Ishikawa (cell line): ENCODE measurements around the gene ADAP1.

Experiments
- CEBPB ChIP-seq: IDR thresholded peaks from 2 replicates; pipeline ENCODE4 v1.6.1; 2012
- CREB1 ChIP-seq: IDR thresholded peaks from 2 replicates; pipeline ENCODE4 v1.6.1; 2012; ENCODE audit warnings: low read depth
- EGR1 ChIP-seq: IDR thresholded peaks from 2 replicates; pipeline ENCODE4 v1.6.1; 2012
- EP300 ChIP-seq: IDR thresholded peaks from 2 replicates; pipeline ENCODE4 v1.6.1; 2012; ENCODE audit warnings: borderline replicate concordance
- FOXM1 ChIP-seq: IDR thresholded peaks from 2 replicates; pipeline ENCODE4 v1.6.1; 2012; ENCODE audit warnings: low read depth, borderline replicate concordance
- MAX ChIP-seq: IDR thresholded peaks from 2 replicates; pipeline ENCODE4 v1.6.1; 2012
- NFIC ChIP-seq: IDR thresholded peaks from 2 replicates; pipeline ENCODE4 v1.6.1; 2012
- RAD21 ChIP-seq: IDR thresholded peaks from 2 replicates; pipeline ENCODE4 v1.6.1; 2012; ENCODE audit warnings: low read depth
- TAF1 ChIP-seq: IDR thresholded peaks from 2 replicates; pipeline ENCODE4 v1.6.1; 2012; ENCODE audit warnings: low read depth, mild to moderate bottlenecking
- TCF12 ChIP-seq: IDR thresholded peaks from 2 replicates; pipeline ENCODE4 v1.6.1; 2012; ENCODE audit warnings: low read depth
- TEAD4 ChIP-seq: IDR thresholded peaks from 2 replicates; pipeline ENCODE4 v1.6.1; 2012
- YY1 ChIP-seq: IDR thresholded peaks from 2 replicates; pipeline ENCODE4 v1.6.1; 2012; ENCODE audit warnings: low read depth
- ZBTB7A ChIP-seq: IDR thresholded peaks from 2 replicates; pipeline ENCODE4 v1.6.1; 2012; ENCODE audit warnings: low read depth
- TF ChIP-seq, protein P1 (sequence below): IDR thresholded peaks from 2 replicates; pipeline ENCODE4 v1.6.1; 2012
- TF ChIP-seq, protein P2 (sequence below): IDR thresholded peaks from 2 replicates; pipeline ENCODE4 v1.6.1; 2012; ENCODE audit warnings: low read depth, mild to moderate bottlenecking

ADAP1 gene

GRCh38 chr7:865921-866320 is 88.6 kb downstream of the ADAP1 start:
- TF ChIP-seq, protein P1, sequence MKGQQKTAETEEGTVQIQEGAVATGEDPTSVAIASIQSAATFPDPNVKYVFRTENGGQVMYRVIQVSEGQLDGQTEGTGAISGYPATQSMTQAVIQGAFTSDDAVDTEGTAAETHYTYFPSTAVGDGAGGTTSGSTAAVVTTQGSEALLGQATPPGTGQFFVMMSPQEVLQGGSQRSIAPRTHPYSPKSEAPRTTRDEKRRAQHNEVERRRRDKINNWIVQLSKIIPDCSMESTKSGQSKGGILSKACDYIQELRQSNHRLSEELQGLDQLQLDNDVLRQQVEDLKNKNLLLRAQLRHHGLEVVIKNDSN: no peak
- TF ChIP-seq CEBPB: no peak
- no peak for TF ChIP-seq TEAD4
- TF ChIP-seq YY1: no peak
- TF ChIP-seq MAX: no peak
- no peak for TF ChIP-seq TAF1
- no peak for TF ChIP-seq TCF12
- TF ChIP-seq EP300: no peak
- TF ChIP-seq, protein P2, sequence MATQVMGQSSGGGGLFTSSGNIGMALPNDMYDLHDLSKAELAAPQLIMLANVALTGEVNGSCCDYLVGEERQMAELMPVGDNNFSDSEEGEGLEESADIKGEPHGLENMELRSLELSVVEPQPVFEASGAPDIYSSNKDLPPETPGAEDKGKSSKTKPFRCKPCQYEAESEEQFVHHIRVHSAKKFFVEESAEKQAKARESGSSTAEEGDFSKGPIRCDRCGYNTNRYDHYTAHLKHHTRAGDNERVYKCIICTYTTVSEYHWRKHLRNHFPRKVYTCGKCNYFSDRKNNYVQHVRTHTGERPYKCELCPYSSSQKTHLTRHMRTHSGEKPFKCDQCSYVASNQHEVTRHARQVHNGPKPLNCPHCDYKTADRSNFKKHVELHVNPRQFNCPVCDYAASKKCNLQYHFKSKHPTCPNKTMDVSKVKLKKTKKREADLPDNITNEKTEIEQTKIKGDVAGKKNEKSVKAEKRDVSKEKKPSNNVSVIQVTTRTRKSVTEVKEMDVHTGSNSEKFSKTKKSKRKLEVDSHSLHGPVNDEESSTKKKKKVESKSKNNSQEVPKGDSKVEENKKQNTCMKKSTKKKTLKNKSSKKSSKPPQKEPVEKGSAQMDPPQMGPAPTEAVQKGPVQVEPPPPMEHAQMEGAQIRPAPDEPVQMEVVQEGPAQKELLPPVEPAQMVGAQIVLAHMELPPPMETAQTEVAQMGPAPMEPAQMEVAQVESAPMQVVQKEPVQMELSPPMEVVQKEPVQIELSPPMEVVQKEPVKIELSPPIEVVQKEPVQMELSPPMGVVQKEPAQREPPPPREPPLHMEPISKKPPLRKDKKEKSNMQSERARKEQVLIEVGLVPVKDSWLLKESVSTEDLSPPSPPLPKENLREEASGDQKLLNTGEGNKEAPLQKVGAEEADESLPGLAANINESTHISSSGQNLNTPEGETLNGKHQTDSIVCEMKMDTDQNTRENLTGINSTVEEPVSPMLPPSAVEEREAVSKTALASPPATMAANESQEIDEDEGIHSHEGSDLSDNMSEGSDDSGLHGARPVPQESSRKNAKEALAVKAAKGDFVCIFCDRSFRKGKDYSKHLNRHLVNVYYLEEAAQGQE: no peak
- no peak for TF ChIP-seq ZBTB7A
- TF ChIP-seq EGR1: no peak
- no peak for TF ChIP-seq RAD21
- no peak for TF ChIP-seq CREB1
- TF ChIP-seq NFIC: no peak
- no peak for TF ChIP-seq FOXM1

- TF ChIP-seq FOXM1 (no peak), ZBTB7A (no peak), CEBPB (no peak), TAF1 (no peak), EGR1 (no peak), MAX (no peak), NFIC (no peak), TCF12 (no peak), CREB1 (no peak), RAD21 (no peak), TEAD4 (no peak), EP300 (no peak), YY1 (no peak)
- TF ChIP-seq, protein P2: no peak
- TF ChIP-seq, protein P1: no peak
These were observed 91.4 kb downstream of the ADAP1 start for GRCh38 chr7:863106-863505.

DNA sequence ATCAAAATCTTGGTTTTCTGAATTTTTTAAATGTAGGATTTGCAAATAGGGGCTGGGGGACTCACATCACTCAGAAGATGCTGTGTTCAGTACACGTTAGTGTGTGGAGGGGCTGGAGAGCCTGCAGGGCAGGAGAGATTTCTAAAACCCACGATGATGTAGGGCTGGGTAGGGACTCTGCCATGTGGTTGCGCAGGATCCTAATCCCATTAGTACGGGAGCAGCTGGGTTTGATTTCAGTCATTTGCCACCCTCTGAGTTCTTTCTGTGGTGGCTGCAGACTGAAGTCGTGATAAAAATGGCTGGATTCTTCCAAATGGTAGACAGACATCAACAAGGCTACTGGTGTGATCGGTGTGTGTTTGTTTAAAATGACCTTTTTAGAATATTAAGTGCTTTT is 92.3 kb downstream of the ADAP1 start:
- TF ChIP-seq, protein P2: no peak
- TF ChIP-seq EP300: no peak
- no peak for TF ChIP-seq EGR1

DNA sequence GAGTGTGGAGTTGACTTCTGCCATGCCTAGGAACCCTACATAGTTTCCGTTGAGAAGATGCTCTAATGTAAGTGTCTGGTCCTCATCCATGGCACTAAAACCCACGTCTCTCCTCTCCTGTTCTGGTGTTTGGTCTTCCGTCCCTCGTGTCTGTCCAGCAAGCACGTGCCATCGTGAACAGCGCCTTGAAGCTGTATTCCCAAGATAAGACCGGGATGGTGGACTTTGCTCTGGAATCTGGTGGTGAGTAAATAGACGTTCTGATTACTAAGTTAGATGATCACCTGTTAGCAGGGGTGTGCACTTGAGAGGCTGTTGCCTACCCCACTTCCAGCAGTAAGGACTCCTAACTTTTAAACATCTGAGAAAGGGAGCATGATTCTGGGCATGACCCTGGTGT is 93.3 kb downstream of the ADAP1 start:
- TF ChIP-seq CREB1 (no peak), TCF12 (no peak), EGR1 (no peak), CEBPB (no peak), EP300 (no peak), RAD21 (no peak), TEAD4 (no peak), TAF1 (no peak), NFIC (no peak), YY1 (no peak), ZBTB7A (no peak)
- TF ChIP-seq, protein P1: no peak
